Measurements from ENCODE around the gene SLC35B1.

The SLC35B1 gene

DNA sequence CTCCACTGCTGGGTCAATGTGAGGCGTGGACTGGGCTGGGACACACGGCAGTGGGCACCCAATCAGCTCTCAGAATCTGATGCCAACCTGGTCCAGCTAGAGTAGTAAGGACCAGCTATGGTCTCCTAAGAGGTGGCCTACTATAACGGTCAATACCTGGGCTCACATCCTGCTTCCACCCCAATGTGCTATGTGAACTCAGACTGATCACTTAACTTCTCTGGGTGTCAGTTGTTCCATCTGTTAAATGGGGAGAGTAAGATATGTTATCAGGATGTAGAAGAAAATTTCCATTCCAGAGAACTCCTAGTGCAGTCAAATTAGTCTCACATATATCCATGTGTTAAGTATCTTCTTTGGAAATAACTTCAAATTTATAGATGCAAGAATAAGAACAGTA, 42.0 kb upstream of the SLC35B1 start:
- peaks cover 29% of the 10 kb centered on the region; the same call in 1 of the 2 replicates for H3K36me3 ChIP-seq (ENCODE audit: insufficient read depth, low read length)
- H3K4me3 ChIP-seq (ENCODE audit: low read depth, low read length, poor library complexity, severe bottlenecking), result no peak overlapping the region
- peaks cover 10% of the 10 kb centered on the region for H3F3A ChIP-seq (ENCODE audit: insufficient read depth, low read length)
- H3K79me2 ChIP-seq (ENCODE audit: insufficient read depth, low read length), result peaks cover 55% of the 10 kb centered on the region
- H3K4me2 ChIP-seq (ENCODE audit: low read length), result peak overlapping the region; percentile 79; the same call in 1 of the 2 replicates
- H3K9me3 ChIP-seq (ENCODE audit: low read length), result no peaks in the 10 kb centered on the region
- H3K4me1 ChIP-seq (ENCODE audit: insufficient read depth, low read length, severe bottlenecking), result peaks cover 87% of the 10 kb centered on the region
- no peaks in the 10 kb centered on the region for H3K27me3 ChIP-seq (ENCODE audit: insufficient read depth, low read length)
- no peak overlapping the region for H2AFZ ChIP-seq (ENCODE audit: low read length)
- no peaks in the 10 kb centered on the region for H4K20me1 ChIP-seq (ENCODE audit: insufficient read depth, low read length)
- peak overlapping the region; percentile 38; the same call in 1 of the 2 replicates for H3K9ac ChIP-seq (ENCODE audit: low read length)
- H3K9me2 ChIP-seq (ENCODE audit: low read depth, low read length), result no peaks in the 10 kb centered on the region
- no peak for TF ChIP-seq EZH2 (IDR thresholded peaks at IDR 0.05; ENCODE audit: borderline replicate concordance, low read length)
- TF ChIP-seq, protein P1, sequence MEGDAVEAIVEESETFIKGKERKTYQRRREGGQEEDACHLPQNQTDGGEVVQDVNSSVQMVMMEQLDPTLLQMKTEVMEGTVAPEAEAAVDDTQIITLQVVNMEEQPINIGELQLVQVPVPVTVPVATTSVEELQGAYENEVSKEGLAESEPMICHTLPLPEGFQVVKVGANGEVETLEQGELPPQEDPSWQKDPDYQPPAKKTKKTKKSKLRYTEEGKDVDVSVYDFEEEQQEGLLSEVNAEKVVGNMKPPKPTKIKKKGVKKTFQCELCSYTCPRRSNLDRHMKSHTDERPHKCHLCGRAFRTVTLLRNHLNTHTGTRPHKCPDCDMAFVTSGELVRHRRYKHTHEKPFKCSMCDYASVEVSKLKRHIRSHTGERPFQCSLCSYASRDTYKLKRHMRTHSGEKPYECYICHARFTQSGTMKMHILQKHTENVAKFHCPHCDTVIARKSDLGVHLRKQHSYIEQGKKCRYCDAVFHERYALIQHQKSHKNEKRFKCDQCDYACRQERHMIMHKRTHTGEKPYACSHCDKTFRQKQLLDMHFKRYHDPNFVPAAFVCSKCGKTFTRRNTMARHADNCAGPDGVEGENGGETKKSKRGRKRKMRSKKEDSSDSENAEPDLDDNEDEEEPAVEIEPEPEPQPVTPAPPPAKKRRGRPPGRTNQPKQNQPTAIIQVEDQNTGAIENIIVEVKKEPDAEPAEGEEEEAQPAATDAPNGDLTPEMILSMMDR (IDR thresholded peaks at IDR 0.05; ENCODE audit: low read length), result no peak
- peak overlapping the region; percentile 93 for H3K27ac ChIP-seq (ENCODE audit: low read depth, low read length, poor library complexity, severe bottlenecking)

DNA sequence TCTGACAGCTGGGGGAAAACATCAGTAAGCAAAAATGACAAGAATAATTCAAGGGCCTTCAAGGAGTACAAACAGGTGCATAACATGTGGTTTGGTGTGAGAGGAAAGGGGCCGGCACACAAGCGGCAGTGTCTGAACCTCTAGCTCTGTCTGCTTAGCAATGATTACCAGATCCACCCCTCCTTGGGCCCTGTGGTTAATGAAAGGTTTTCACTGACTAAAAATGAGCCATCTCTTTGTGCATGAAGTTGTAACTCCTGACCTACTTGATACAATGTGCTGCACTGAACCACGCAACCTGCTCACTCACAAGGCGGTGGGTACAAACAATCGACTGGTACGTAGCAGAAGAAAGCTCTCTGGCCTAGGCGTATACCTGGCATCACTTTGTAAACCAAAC, 41.0 kb upstream of the SLC35B1 start:
- TF ChIP-seq, protein P1 (IDR thresholded peaks at IDR 0.05; ENCODE audit: low read length), result no peak
- peaks cover 57% of the 10 kb centered on the region for H3K79me2 ChIP-seq (ENCODE audit: insufficient read depth, low read length)
- peak overlapping the region; percentile 59; the same call in 1 of the 2 replicates for H3K9ac ChIP-seq (ENCODE audit: low read length)
- H3K4me1 ChIP-seq (ENCODE audit: insufficient read depth, low read length, severe bottlenecking), result peaks cover 87% of the 10 kb centered on the region
- peak overlapping the region; percentile 93 for H3K27ac ChIP-seq (ENCODE audit: low read depth, low read length, poor library complexity, severe bottlenecking)
- peaks cover 29% of the 10 kb centered on the region; the same call in 1 of the 2 replicates for H3K36me3 ChIP-seq (ENCODE audit: insufficient read depth, low read length)
- peak overlapping the region; percentile 79 for H3K4me2 ChIP-seq (ENCODE audit: low read length)
- H2AFZ ChIP-seq (ENCODE audit: low read length), result no peak overlapping the region
- H3K9me2 ChIP-seq (ENCODE audit: low read depth, low read length), result no peaks in the 10 kb centered on the region
- H3K4me3 ChIP-seq (ENCODE audit: low read depth, low read length, poor library complexity, severe bottlenecking), result peak overlapping the region; percentile 59
- H3K27me3 ChIP-seq (ENCODE audit: insufficient read depth, low read length), result no peaks in the 10 kb centered on the region
- no peaks in the 10 kb centered on the region for H4K20me1 ChIP-seq (ENCODE audit: insufficient read depth, low read length)
- H3K9me3 ChIP-seq (ENCODE audit: low read length), result no peaks in the 10 kb centered on the region
- H3F3A ChIP-seq (ENCODE audit: insufficient read depth, low read length), result peaks cover 10% of the 10 kb centered on the region

DNA sequence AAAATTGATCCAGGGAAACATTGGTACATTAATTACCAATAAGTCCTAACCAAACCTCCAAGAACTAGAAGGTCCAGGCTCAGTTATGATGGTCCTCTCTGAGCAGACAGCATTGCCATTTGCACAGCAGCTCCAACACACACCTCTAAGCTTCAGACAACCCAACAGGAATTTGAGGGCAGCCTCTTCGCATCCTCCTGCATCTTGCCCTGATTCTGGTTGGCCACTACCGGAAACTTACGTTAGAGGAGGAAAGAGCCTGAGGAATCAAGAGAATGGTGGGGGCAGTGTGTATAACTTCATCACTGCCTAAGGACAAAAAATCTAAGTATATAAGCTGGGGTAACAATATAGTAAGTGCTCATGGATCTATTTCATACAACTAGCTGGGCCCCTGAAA, 40.5 kb upstream of the SLC35B1 start:
- Histone ChIP-seq H3K4me2 (ENCODE audit: low read length) (peak overlapping the region; percentile 79), H3K27ac (ENCODE audit: low read depth, low read length, poor library complexity, severe bottlenecking) (peak overlapping the region; percentile 93), H3K27me3 (ENCODE audit: insufficient read depth, low read length) (no peaks in the 10 kb centered on the region), H3F3A (ENCODE audit: insufficient read depth, low read length) (peaks cover 10% of the 10 kb centered on the region), H3K9ac (ENCODE audit: low read length) (peak overlapping the region; percentile 59; the same call in 1 of the 2 replicates), H3K9me2 (ENCODE audit: low read depth, low read length) (no peaks in the 10 kb centered on the region), H3K4me3 (ENCODE audit: low read depth, low read length, poor library complexity, severe bottlenecking) (peak overlapping the region; percentile 59), H3K79me2 (ENCODE audit: insufficient read depth, low read length) (peaks cover 55% of the 10 kb centered on the region), H3K36me3 (ENCODE audit: insufficient read depth, low read length) (peaks cover 28% of the 10 kb centered on the region; the same call in 1 of the 2 replicates), H3K9me3 (ENCODE audit: low read length) (no peaks in the 10 kb centered on the region), H2AFZ (ENCODE audit: low read length) (no peak overlapping the region), H3K4me1 (ENCODE audit: insufficient read depth, low read length, severe bottlenecking) (peaks cover 85% of the 10 kb centered on the region), H4K20me1 (ENCODE audit: insufficient read depth, low read length) (no peaks in the 10 kb centered on the region)
- TF ChIP-seq, protein P1 (IDR thresholded peaks at IDR 0.05; ENCODE audit: low read length), result no peak
- TF ChIP-seq EZH2 (IDR thresholded peaks at IDR 0.05; ENCODE audit: borderline replicate concordance, low read length), result no peak
